B cell (primary cell): ENCODE measurements around the gene CRTC3. TPM values are rescaled to one million over a fixed set of nuclear protein-coding genes. Genes with fewer than 3 reads are reported as not detected.

Experiments
- ATAC-seq: fragments of 200-7000 bp; cut with Tn5 transposase; one replicate; pipeline ENCODE4 v1.10.0; 2021; ENCODE audit warnings: low read depth, mild to moderate bottlenecking, moderate number of reproducible peaks, moderate library complexity
- CTCF ChIA-PET: fragments of 350-600 bp; sonication (Branson Sonifier 250); formaldehyde crosslinking; loops from one replicate; lab custom pipeline; 2021; ENCODE audit warnings: antibody characterized with exemption, inconsistent platforms; lab: Charles Lee
- POLR2A ChIA-PET: fragments of 350-600 bp; sonication (Branson Sonifier 250); formaldehyde crosslinking; loops from one replicate; lab custom pipeline; 2021; ENCODE audit warnings: antibody characterized with exemption; lab: Charles Lee
- DNase-seq: peaks from one replicate; pipeline ENCODE4 v3.0.0; 2013
- H2AFZ ChIP-seq: 2 replicates; pipeline ENCODE4 v1.6.1; 2012; ENCODE audit warnings: mild to moderate bottlenecking, low read depth, low read length; ENCODE audit not compliant: insufficient read depth, poor library complexity, severe bottlenecking
- H3K27ac ChIP-seq, 2 donors: 1 replicate in 1 of 2; 2 replicates in 1 of 2; pipeline ENCODE4 v1.5.1; 2012 to 2013; ENCODE audit warnings: low read length in 2 of 2, mild to moderate bottlenecking in 2 of 2, moderate library complexity in 1 of 2
- H3K27me3 ChIP-seq, 4 experiments: fragments of 200-600 bp in 1 of 4; sonication (generic) in 1 of 4; replicated peaks in 1 of 4; 1 replicate in 2 of 4; 2 replicates in 2 of 4; pipeline versions ENCODE4 v1.6.1 to v1.7.0; 2013 to 2016; ENCODE audit warnings: low read length in 3 of 4, mild to moderate bottlenecking in 2 of 4, mixed read lengths in 1 of 4, moderate library complexity in 1 of 4; ENCODE audit not compliant: insufficient read depth in 4 of 4, control insufficient read depth in 3 of 4; ENCODE audit errors: control extremely low read depth in 1 of 4
- H3K36me3 ChIP-seq, 2 experiments: replicated peaks in 1 of 2; 1 replicate in 1 of 2; 2 replicates in 1 of 2; pipeline versions ENCODE4 v1.6.1 to v1.7.1; 2013; ENCODE audit warnings: low read length in 1 of 2; ENCODE audit not compliant: insufficient read depth in 2 of 2, control insufficient read depth in 1 of 2; ENCODE audit errors: control extremely low read depth in 1 of 2, extremely low read depth in 1 of 2
- H3K4me1 ChIP-seq, 2 donors: fragments of 200-600 bp in 1 of 2; sonication (generic) in 1 of 2; 1 replicate in 1 of 2; 2 replicates in 1 of 2; pipeline versions ENCODE4 v1.5.1 to v1.6.1; 2013 to 2017; ENCODE audit warnings: low read length in 2 of 2; ENCODE audit not compliant: control insufficient read depth in 2 of 2, insufficient read depth in 2 of 2
- H3K4me2 ChIP-seq: replicated peaks from 2 replicates; pipeline ENCODE3; 2012; ENCODE audit warnings: mild to moderate bottlenecking, low read depth, low read length; ENCODE audit not compliant: poor library complexity, severe bottlenecking
- H3K4me3 ChIP-seq, 5 experiments: fragments of 200-600 bp in 1 of 5; sonication (generic) in 1 of 5; 1 replicate in 3 of 5; 2 replicates in 2 of 5; pipeline versions ENCODE4 v1.5.1 to v1.7.0; 2011 to 2016; ENCODE audit warnings: low read length in 4 of 5, mild to moderate bottlenecking in 4 of 5, low read depth in 2 of 5, control low read depth in 1 of 5, moderate library complexity in 1 of 5; ENCODE audit not compliant: insufficient read depth in 1 of 5; ENCODE audit errors: control extremely low read depth in 1 of 5, extremely low read depth in 1 of 5
- H3K79me2 ChIP-seq: fragments of 200-600 bp; sonication (generic); one replicate; pipeline ENCODE4 v1.6.0; 2016; ENCODE audit warnings: low read length; ENCODE audit not compliant: control insufficient read depth, insufficient read depth
- H3K9ac ChIP-seq: fragments of 200-600 bp; sonication (generic); 2 replicates; pipeline ENCODE4 v1.6.1; 2017; ENCODE audit warnings: mild to moderate bottlenecking, low read length, moderate library complexity
- H3K9me3 ChIP-seq, 3 donors: one replicate each; pipeline versions ENCODE4 v1.6.1 to v1.7.1; 2013; ENCODE audit warnings: low read length in 2 of 3; ENCODE audit not compliant: control insufficient read depth in 2 of 3, insufficient read depth in 1 of 3; ENCODE audit errors: control extremely low read depth in 1 of 3
- H4K20me1 ChIP-seq: 2 replicates; pipeline ENCODE4 v1.6.0; 2012; ENCODE audit warnings: mild to moderate bottlenecking, low read length; ENCODE audit not compliant: insufficient read depth, control insufficient read depth, poor library complexity, severe bottlenecking
- H3K27ac Mint-ChIP-seq: one replicate; pipeline ENCODE4 v1.8.0; 2021; ENCODE audit warnings: mixed read lengths
- H3K27me3 Mint-ChIP-seq: one replicate; pipeline ENCODE4 v1.8.0; 2021; ENCODE audit warnings: mixed read lengths
- H3K4me1 Mint-ChIP-seq: one replicate; pipeline ENCODE4 v1.8.0; 2021; ENCODE audit warnings: mixed read lengths
- H3K4me3 Mint-ChIP-seq: one replicate; pipeline ENCODE4 v1.8.0; 2021; ENCODE audit warnings: mixed read lengths
- H3K9me3 Mint-ChIP-seq: one replicate; pipeline ENCODE4 v1.8.0; 2022; ENCODE audit warnings: mixed read lengths; ENCODE audit not compliant: insufficient read depth
- EZH2 ChIP-seq: IDR thresholded peaks from 2 replicates; pipeline ENCODE4 v1.6.1; 2012; ENCODE audit warnings: borderline replicate concordance, low read depth, mild to moderate bottlenecking, moderate library complexity, low read length; ENCODE audit not compliant: insufficient read depth, poor library complexity, severe bottlenecking
- whole genome bisulfite sequencing: methylation state at CpG from one replicate; pipeline ENCODE4 v1.1.5; 2013; ENCODE audit warnings: missing lambda C conversion rate; ENCODE audit not compliant: insufficient coverage; 5-methylcytosine and 5-hydroxymethylcytosine counted together
- intact Hi-C: fragments of 100-400 bp; cut with micrococcal nuclease; formaldehyde crosslinking; loops from one replicate; pipeline ENCODE4 v1.10.0; 2022
- polyA plus RNA-seq: library from polyadenylated mRNA; depleted of rRNA; stranded (reverse); fragments of >200 nt; gene quantifications from 2 replicates; pipeline ENCODE4 v1.2.3, GENCODE V29; 2012
- total RNA-seq, 2 donors: library from RNA; stranded (reverse); fragments of 120-200 nt in 1 of 2; gene quantifications; 1 replicate in 1 of 2; 2 replicates in 1 of 2; pipeline versions ENCODE4 v1.2.3 to v1.2.4, GENCODE V29; 2013 to 2022
- TF ChIP-seq, protein P1 (sequence below): fragments of 200-600 bp; IDR thresholded peaks from one replicate; pipeline ENCODE4 v1.8.0; 2022; ENCODE audit warnings: antibody characterized with exemption, mild to moderate bottlenecking

CRTC3 gene
- total and polyA plus RNA-seq, 2 donors (not counting 1 experiment from before 2014, with no cell fraction given): 34.7 to 95.8 TPM

DNA sequence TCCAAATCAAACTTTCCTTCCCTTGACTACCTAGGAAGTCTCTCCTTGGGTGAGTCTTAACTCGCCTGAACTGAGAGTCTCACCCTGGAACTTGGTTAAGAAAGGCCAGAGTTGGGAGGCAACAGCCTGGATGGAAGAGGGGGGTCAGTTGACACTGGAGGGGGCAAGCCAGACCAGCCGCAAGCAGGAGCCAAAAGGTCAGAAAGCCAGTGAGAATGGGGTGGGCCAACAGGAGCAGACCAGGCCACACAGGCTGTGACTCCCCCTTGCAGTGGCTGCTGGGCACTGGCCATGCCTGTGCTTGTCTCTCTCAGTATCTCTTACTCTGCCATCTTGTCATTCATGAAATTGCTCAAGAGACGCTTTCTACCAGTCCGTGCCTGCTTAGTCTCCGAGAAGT is 32.9 kb downstream of the CRTC3 start:
- Mint-ChIP-seq H3K4me1 (peaks cover 80% of the 10 kb centered on the region), H3K4me3 (peak overlapping the region; percentile 72), H3K27me3 (no peaks in the 10 kb centered on the region), H3K9me3 (no peaks in the 10 kb centered on the region), H3K27ac (peak overlapping the region; percentile 82)
- H3K36me3 ChIP-seq: peaks cover 0 to 3% of the 10 kb centered on the region in 2 experiments
- no peak overlapping the region for H2AFZ ChIP-seq
- peak overlapping the region; percentile 22 to 66 for H3K27ac ChIP-seq
- H3K4me3 ChIP-seq: no peak overlapping the region
- H3K79me2 ChIP-seq: peaks cover 87% of the 10 kb centered on the region
- peaks cover 0 to 2% (median 0%) of the 10 kb centered on the region in 3 donors for H3K9me3 ChIP-seq
- TF ChIP-seq EZH2: no peak
- TF ChIP-seq, protein P1, sequence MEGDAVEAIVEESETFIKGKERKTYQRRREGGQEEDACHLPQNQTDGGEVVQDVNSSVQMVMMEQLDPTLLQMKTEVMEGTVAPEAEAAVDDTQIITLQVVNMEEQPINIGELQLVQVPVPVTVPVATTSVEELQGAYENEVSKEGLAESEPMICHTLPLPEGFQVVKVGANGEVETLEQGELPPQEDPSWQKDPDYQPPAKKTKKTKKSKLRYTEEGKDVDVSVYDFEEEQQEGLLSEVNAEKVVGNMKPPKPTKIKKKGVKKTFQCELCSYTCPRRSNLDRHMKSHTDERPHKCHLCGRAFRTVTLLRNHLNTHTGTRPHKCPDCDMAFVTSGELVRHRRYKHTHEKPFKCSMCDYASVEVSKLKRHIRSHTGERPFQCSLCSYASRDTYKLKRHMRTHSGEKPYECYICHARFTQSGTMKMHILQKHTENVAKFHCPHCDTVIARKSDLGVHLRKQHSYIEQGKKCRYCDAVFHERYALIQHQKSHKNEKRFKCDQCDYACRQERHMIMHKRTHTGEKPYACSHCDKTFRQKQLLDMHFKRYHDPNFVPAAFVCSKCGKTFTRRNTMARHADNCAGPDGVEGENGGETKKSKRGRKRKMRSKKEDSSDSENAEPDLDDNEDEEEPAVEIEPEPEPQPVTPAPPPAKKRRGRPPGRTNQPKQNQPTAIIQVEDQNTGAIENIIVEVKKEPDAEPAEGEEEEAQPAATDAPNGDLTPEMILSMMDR: no peak
- WGBS: 75% methylated on average over 2 of the region's 5 CpGs
- intact Hi-C loops: loop anchor here (5.0 kb wide), 1 partner anchor 35 kb away; the partner anchor contains the start of gene CRTC3
- ChIA-PET CTCF (interaction anchor here (0.9 kb wide), 1 partner anchor 200 kb away, joined by 3 read pairs; no protein-coding TSS in a partner anchor), POLR2A (no interaction called here)
- H3K9ac ChIP-seq: no peak overlapping the region
- peaks cover 26% of the 10 kb centered on the region for H4K20me1 ChIP-seq
- peaks cover 70 to 75% of the 10 kb centered on the region in 2 donors for H3K4me1 ChIP-seq
- H3K27me3 ChIP-seq: no peaks in the 10 kb centered on the region
- peak overlapping the region; percentile 47 for H3K4me2 ChIP-seq
- ATAC-seq (no peak), DNase-seq (no peak)

DNA sequence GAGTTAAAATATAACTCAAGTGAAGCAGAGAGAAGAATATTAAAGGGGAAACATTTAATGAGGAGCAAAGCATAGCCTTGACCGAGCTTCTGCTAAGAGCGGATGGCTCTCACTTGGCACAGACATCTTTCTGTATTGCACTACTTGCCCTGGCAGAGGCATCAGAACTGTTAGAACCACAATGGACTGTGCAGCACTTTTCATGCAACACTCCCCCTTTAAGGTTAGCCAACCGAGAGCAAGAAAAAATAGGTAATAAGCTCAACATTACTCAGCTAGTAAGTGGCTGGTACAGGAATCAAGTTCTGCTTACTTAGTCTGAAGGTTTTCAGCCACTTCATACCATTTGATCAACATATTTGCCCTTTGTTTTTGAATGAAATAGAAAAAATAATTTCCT is 33.7 kb downstream of the CRTC3 start:
- Histone ChIP-seq H2AFZ (no peak overlapping the region), H3K4me3 (peak overlapping the region in 1 of 5 experiments; percentile 19), H3K27me3 (no peaks in the 10 kb centered on the region), H3K27ac (peak overlapping the region; percentile 75 to 87), H4K20me1 (peaks cover 19% of the 10 kb centered on the region), H3K9ac (peak overlapping the region; percentile 30), H3K9me3 (peaks cover 0 to 2% (median 0%) of the 10 kb centered on the region in 3 donors), H3K36me3 (peaks cover 0 to 3% of the 10 kb centered on the region in 2 experiments), H3K4me1 (peaks cover 70 to 74% of the 10 kb centered on the region in 2 donors), H3K79me2 (peaks cover 87% of the 10 kb centered on the region), H3K4me2 (peak overlapping the region; percentile 62)
- no peaks in the 10 kb centered on the region for H3K9me3 Mint-ChIP-seq
- H3K4me1 Mint-ChIP-seq: peaks cover 78% of the 10 kb centered on the region
- peak overlapping the region; percentile 84 for H3K27ac Mint-ChIP-seq
- TF ChIP-seq, protein P1: no peak
- TF ChIP-seq EZH2: no peak
- ChIA-PET POLR2A (interaction anchor here (1.1 kb wide), 1 partner anchor 33 kb away, joined by 3 read pairs; no protein-coding TSS in a partner anchor), CTCF (interaction anchor here (0.8 to 1.5 kb wide), 5 partner anchors 13 to 322 kb away, joined by 3 to 6 read pairs (median 4); partner anchors contain the start of gene CRTC3)
- intact Hi-C loops: loop anchor here (5.0 kb wide), 1 partner anchor 36 kb away; the partner anchor contains the start of gene CRTC3
- H3K27me3 Mint-ChIP-seq: no peaks in the 10 kb centered on the region
- peak overlapping the region; percentile 73 for H3K4me3 Mint-ChIP-seq
- 80% methylated on average over 1 of the region's 3 CpGs for WGBS
- peak; percentile 26 for ATAC-seq
- no peak for DNase-seq
